ENCODE results near the gene RPP14.
"Not testable (repeated sequence)": the region's sequence is repeated elsewhere in the genome, so short reads cannot be mapped to it uniquely, and the experiment has no call there.

Gene RPP14

GRCh38 chr3:58333206-58334012 is 27.4 kb downstream of the RPP14 start:
- peak; percentile 40 for DNase-seq

GRCh38 chr3:58334013-58334321 is 27.9 kb downstream of the RPP14 start:
- DNase-seq: no peak

GRCh38 chr3:58334506-58334884 is 28.4 kb downstream of the RPP14 start:
- no peak for DNase-seq

- no peak for DNase-seq
These were observed 29.6 kb downstream of the RPP14 start for GRCh38 chr3:58335652-58335947.

- DNase-seq: peak; percentile 34
These were observed 30.3 kb downstream of the RPP14 start for GRCh38 chr3:58336135-58336882.

- no peak for DNase-seq
These were observed 31.1 kb downstream of the RPP14 start for GRCh38 chr3:58337190-58337589.

GRCh38 chr3:58339146-58339545 is 33.1 kb downstream of the RPP14 start:
- DNase-seq: not testable (repeated sequence)

- DNase-seq: no peak
These were observed 34.7 kb downstream of the RPP14 start for GRCh38 chr3:58340594-58341244.

GRCh38 chr3:58341376-58341775 is 35.3 kb downstream of the RPP14 start:
- DNase-seq: no peak

GRCh38 chr3:58342676-58343075 is 36.6 kb downstream of the RPP14 start:
- no peak for DNase-seq

- no peak for DNase-seq
These were observed 39.4 kb downstream of the RPP14 start for GRCh38 chr3:58345457-58345856.

- peak; percentile 48 for DNase-seq
These were observed 40.3 kb downstream of the RPP14 start for GRCh38 chr3:58346368-58346767.

GRCh38 chr3:58347984-58348383 is 41.9 kb downstream of the RPP14 start:
- DNase-seq: no peak

- peak; percentile 84 for DNase-seq
These were observed 44.0 kb downstream of the RPP14 start for GRCh38 chr3:58349792-58350626.

- peak; percentile 51 for DNase-seq
These were observed 44.6 kb downstream of the RPP14 start for GRCh38 chr3:58350627-58351013.

GRCh38 chr3:58351920-58352319 is 45.9 kb downstream of the RPP14 start:
- no peak for DNase-seq

- no peak for DNase-seq
These were observed 46.6 kb downstream of the RPP14 start for GRCh38 chr3:58352626-58353025.

GRCh38 chr3:58353722-58354553 is 47.9 kb downstream of the RPP14 start:
- DNase-seq: peak; percentile 70

GRCh38 chr3:58355179-58355578 is 49.1 kb downstream of the RPP14 start:
- no peak for DNase-seq

GRCh38 chr3:58356054-58356453 is 50.0 kb downstream of the RPP14 start:
- no peak for DNase-seq

GRCh38 chr3:58357402-58357801 is 51.4 kb downstream of the RPP14 start:
- DNase-seq: no peak

- DNase-seq: no peak
These were observed 52.0 kb downstream of the RPP14 start for GRCh38 chr3:58358092-58358491.
